GM12874 (cell line): Measurements from ENCODE around the gene RIT1.

Source experiments
- CTCF ChIP-seq: IDR thresholded peaks from 2 replicates; pipeline ENCODE4 v1.5.1; 2011; ENCODE audit warnings: low read depth, mild to moderate bottlenecking, control low read depth, low read length, moderate library complexity; ENCODE audit not compliant: insufficient read depth

RIT1 gene

DNA sequence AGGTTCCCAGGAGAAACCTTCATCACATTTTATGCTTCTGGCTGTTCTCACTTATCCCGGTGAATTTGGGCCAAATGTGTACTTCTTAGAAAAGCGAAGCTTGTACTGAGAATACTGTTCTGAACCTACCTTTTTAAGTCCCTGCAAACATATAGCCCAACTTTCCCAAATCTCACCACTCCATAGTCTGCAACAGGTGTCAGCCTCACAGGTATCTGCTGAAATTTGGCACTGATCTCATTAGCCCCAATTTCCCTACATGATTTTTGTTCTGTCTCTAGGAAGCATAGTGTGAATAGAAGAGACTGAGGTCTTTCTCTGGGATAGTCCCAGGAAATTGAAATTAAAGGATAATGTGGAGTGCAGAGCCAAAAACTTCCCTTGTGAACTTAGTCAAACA, 11.5 kb downstream of the RIT1 start:
- TF ChIP-seq CTCF = no peak

DNA sequence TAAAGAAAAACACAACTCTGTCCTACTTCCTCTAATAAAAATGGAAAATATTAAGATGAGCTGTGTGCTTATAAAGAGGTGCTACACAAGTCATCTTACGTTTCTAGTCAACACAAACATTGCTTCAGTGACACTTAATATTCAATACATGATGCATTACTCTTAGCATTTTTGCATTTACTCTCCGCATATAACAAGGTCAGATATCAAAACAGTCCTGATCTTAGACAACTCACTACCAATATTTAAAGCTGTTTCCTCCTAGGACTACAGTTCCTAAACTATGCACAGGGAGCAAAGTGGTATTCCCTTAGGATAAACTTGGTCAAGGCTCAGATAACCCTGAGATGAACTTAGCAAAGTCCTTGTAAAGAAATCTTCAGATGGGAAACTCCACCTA, 12.3 kb downstream of the RIT1 start:
- TF ChIP-seq CTCF = no peak

GRCh38 chr1:155897746-155898145, 13.4 kb downstream of the RIT1 start:
- no peak for TF ChIP-seq CTCF

- TF ChIP-seq CTCF = no peak
Observed at GRCh38 chr1:155893389-155894142, 17.6 kb downstream of the RIT1 start.

DNA sequence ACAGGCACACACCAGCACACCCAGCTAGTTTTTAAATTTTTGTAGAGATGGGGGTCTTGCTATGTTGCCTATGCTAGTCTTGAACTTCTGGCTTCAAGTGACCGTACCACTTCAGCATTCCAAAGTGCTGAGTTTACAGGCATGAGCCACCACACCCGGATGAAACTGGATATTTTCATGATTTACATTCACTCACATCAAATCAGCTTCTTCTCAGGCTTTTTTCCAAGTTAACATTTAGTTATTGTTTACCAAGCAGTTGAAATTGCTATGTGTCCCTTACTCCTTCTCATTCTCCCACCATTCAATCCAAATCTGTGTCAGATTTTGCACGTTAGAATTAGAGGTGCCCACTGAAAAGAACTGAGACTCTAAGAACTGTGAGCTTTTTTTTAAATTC, 18.4 kb downstream of the RIT1 start:
- TF ChIP-seq CTCF = no peak

DNA sequence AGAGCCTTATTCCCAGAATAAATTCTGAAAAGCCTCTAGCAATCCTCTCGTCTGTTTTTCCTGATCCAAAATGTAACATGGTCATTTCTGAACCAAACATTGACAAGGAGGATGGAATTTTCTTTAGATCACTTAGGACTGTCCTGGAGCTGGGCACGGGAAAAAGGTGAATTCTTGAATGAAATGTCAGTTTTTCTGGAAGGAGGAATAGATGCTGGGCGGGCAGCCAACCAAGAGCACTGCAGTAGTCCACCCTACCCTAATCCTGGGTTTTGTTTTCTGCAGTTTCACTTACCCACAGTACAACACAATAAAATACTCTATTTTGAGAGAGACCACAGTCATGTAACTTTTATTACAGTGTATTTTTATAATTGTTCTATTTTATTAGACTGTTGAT, 20.9 kb downstream of the RIT1 start:
- no peak for TF ChIP-seq CTCF

DNA sequence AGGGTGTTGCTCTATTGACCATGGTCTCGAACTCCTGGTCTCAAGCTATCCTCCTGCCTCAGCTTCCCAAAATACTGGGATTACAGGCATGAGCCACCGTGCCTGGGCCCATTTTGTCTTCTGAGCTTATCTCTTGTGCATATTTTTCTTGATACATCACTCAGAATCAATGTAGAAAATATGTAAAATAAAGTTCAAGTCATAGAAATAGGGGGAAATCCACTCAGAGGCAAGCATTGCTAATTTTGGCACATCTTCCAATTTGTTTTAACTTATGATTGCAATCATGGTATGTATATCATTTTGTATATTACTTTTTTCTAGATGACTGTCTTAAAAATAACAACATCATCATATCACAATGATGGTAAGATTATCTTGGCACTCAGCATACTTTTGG, 21.6 kb downstream of the RIT1 start:
- TF ChIP-seq CTCF = no peak
